Measurements from ENCODE around the gene F10.
A peak's percentile ranks its signal among the peaks of the same experiment; 100 is the strongest.

The F10 gene

DNA sequence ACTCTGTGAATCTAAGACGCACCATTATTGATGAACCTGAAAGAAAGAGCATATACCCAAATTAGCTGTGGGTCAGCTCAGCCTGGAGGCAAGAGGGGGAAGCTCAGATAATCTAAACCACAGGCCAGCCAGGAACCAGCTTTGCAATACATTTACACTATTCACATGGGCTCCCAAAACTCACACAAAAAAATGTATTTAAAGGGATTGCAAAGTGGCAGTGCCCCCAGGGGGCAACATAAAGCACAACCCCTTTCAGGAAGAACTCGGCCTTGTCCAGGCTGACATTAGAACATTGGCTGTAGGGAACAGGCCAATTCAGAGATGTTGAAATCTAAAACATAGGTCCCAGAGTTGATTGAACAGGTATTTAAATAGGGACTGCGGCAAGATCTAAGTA lies 32.6 kb downstream of the F10 start:
- Mint-ChIP-seq H3K4me1 (peaks cover 23% of the 10 kb centered on the region), H3K27ac (peak overlapping the region in 2 of 3 experiments; percentile 70 to 74), H3K36me3 (ENCODE audit: low read depth) (no peaks in the 10 kb centered on the region), H3K27me3 (ENCODE audit: low read depth) (peaks cover 19% of the 10 kb centered on the region), H3K9me3 (no peaks in the 10 kb centered on the region), H3K4me3 (peak overlapping the region; percentile 58 to 79 (median 77))
- TF ChIP-seq, protein P1, sequence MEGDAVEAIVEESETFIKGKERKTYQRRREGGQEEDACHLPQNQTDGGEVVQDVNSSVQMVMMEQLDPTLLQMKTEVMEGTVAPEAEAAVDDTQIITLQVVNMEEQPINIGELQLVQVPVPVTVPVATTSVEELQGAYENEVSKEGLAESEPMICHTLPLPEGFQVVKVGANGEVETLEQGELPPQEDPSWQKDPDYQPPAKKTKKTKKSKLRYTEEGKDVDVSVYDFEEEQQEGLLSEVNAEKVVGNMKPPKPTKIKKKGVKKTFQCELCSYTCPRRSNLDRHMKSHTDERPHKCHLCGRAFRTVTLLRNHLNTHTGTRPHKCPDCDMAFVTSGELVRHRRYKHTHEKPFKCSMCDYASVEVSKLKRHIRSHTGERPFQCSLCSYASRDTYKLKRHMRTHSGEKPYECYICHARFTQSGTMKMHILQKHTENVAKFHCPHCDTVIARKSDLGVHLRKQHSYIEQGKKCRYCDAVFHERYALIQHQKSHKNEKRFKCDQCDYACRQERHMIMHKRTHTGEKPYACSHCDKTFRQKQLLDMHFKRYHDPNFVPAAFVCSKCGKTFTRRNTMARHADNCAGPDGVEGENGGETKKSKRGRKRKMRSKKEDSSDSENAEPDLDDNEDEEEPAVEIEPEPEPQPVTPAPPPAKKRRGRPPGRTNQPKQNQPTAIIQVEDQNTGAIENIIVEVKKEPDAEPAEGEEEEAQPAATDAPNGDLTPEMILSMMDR (IDR thresholded peaks at IDR 0.05; ENCODE audit: unreplicated experiment in 3 of 3): no peak

DNA sequence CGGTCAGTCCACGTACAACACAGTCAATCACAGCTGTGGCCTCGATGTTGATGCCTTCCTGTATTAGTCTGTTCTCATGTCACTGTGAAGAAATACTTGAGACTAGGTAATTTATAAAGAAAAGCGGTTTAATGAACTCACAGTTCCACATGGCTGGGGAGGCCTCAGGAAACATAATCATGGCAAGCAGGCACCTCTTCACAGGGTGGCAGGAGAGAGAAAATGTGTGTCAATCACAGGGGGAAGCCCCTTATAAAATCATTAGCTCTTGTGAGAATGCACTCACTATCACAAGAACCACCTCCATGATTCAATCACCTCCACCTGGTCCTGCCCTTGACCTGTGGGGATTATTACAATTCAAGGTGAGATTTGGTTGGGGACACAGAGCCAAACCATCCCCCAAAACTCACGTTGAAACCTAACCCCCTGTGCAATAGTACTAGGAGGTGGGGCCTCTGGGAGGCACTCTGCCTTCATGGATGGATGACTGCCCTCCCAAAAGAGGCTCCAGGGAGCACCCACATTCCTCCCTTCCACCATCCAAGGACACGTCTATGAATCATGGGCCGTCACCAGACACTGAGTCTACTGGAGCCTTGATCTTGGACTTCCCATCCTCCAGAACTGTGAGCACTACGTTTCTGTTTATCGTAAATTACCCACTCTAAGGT lies 33.5 kb downstream of the F10 start:
- no peaks in the 10 kb centered on the region for H3K36me3 Mint-ChIP-seq (ENCODE audit: low read depth)
- no peak overlapping the region for H3K27ac Mint-ChIP-seq
- H3K9me3 Mint-ChIP-seq: no peaks in the 10 kb centered on the region
- H3K4me1 Mint-ChIP-seq: peaks cover 18% of the 10 kb centered on the region
- H3K4me3 Mint-ChIP-seq: no peak overlapping the region
- TF ChIP-seq, protein P1 (IDR thresholded peaks at IDR 0.05; ENCODE audit: unreplicated experiment in 3 of 3): no peak
- H3K27me3 Mint-ChIP-seq (ENCODE audit: low read depth): peaks cover 28% of the 10 kb centered on the region

DNA sequence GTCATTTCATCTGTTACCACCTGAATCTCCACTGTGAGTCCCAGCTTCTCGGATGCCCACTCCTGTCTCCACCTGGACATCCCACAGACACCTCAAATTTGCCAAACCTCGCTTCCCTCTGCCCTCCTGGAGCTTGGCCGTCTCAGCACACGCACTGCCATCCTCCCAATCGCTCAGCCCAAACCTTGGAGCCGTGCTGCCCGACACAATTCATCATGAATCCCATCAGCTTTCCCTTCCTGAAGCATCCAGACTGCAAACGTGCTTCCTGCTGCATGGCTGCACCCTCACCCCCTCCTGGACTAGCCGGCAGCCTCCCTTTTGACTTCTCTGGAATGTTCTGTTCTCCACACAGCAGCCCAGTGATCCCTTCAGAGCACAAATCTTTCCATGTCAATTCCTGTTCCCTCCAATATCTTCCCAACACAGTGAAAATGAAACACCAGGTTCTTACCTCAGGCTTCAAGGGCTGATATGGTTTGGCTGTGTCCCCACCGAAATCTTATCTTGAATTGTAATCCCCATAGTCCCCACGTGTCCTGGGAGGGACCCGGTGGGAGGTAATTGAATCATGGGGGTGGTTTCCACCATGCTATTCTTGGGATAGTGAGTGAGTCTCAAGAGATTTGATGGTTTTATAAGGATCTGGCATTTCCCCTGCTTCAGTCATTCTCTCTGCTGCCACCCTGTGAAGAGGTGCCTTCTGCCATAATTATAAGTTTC lies 34.8 kb downstream of the F10 start:
- TF ChIP-seq, protein P1 (IDR thresholded peaks at IDR 0.05; ENCODE audit: unreplicated experiment in 3 of 3): no peak
- Mint-ChIP-seq H3K4me1 (peaks cover 12% of the 10 kb centered on the region), H3K27ac (no peak overlapping the region), H3K27me3 (ENCODE audit: low read depth) (peaks cover 28% of the 10 kb centered on the region), H3K4me3 (no peak overlapping the region), H3K36me3 (ENCODE audit: low read depth) (no peaks in the 10 kb centered on the region), H3K9me3 (no peaks in the 10 kb centered on the region)

DNA sequence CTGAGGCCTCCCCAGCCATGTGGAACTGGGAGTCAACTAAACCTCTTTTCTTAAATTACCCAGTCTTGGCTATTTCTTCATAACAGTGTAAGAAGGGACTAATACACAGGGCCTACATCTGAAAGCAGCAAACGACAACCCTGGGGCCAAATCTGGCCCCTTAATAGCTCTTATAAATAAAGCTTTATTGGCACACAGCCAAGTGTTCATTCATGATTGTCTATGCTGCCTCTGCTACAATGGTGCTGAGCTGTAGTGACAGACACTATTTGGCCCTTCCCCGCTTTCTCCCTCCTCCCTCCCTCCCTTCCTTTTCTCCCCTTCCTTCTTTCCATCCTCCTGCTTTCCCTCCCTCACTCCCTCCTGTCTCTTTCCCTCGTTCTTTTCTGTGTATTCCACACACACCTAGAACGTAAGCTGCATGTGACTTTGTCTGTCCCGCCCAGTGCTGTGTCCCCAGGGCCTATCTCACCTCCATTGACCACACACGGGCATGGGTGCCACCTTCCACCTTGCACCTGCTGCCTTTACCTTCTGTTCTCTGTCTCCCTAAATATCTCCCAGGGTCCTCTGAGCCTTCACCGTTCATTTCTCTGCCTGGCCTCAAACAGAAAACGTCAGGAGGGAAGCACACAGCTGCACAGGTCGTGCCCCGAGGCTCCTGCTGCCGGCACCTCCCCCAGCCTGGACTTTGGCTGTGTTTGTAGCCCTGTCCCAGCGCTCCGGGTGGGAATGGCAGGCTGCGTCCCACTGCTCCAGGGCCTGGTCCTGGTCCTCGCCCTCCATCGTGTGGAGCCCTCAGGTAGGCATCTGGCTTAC lies 35.5 kb downstream of the F10 start, which contains the start of gene PROZ:
TSS of gene PROZ (plus strand) at position 720 of the 819 bp plus-strand sequence. CDS start at position 733, 13 bp downstream.
- peak within 1 kb of the TSS in 1 of 3 experiments; percentile 56 for H3K27ac Mint-ChIP-seq
- H3K36me3 Mint-ChIP-seq (ENCODE audit: low read depth): no peaks in the 10 kb centered on the region
- peak within 1 kb of the TSS in 1 of 3 experiments; percentile 23 for H3K4me3 Mint-ChIP-seq
- H3K27me3 Mint-ChIP-seq (ENCODE audit: low read depth): peaks cover 24% of the 10 kb centered on the region
- peaks cover 7% of the 10 kb centered on the region for H3K4me1 Mint-ChIP-seq
- TF ChIP-seq, protein P1 (IDR thresholded peaks at IDR 0.05; ENCODE audit: unreplicated experiment in 3 of 3): no peak
- no peaks in the 10 kb centered on the region for H3K9me3 Mint-ChIP-seq

DNA sequence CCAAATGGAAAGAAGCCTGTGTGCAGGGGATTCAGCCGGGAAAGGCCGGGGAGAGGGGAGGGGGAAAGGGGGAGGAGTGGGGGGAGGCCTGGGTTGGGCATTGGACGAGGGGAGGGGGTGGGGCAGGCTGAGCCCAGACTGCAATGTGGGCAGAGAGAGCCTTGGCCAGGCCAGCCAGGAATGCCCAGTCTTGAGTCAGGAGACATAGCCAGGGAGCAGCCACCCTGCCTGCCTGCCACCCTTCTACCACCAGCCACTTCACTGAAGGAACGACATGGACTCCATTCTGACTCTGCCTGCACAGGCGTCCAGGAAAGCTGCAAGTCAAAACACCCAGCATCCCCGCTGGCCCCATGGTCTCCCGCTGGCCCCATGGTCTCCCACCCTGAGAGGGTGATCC lies 36.3 kb downstream of the F10 start:
- Mint-ChIP-seq H3K27ac (peak overlapping the region in 1 of 3 experiments; percentile 56), H3K27me3 (ENCODE audit: low read depth) (peaks cover 28% of the 10 kb centered on the region), H3K36me3 (ENCODE audit: low read depth) (no peaks in the 10 kb centered on the region), H3K4me3 (no peak overlapping the region), H3K9me3 (no peaks in the 10 kb centered on the region), H3K4me1 (peaks cover 13% of the 10 kb centered on the region)
- TF ChIP-seq, protein P1 (IDR thresholded peaks at IDR 0.05; ENCODE audit: unreplicated experiment in 3 of 3): no peak
